Spleen (tissue), 11 donors: ENCODE data around the gene WDR4. TPM values are rescaled to one million over a fixed set of nuclear protein-coding genes. Genes with fewer than 3 reads are reported as not detected.
"Not testable (repeated sequence)": the region's sequence is repeated elsewhere in the genome, so short reads cannot be mapped to it uniquely, and the experiment has no call there.

Source experiments
- DNase-seq: peaks from one replicate; pipeline ENCODE4 v3.0.0-alpha.2; 2020
- H3K27ac ChIP-seq, 8 donors: fragments of 200-600 bp; sonication (generic) in 7 of 8; 1 replicate in 4 of 8; 2 replicates in 4 of 8; pipeline versions ENCODE4 v1.5.0 to v1.8.0; 2016 to 2021; ENCODE audit warnings: inconsistent platforms in 4 of 8, mild to moderate bottlenecking in 4 of 8, moderate library complexity in 1 of 8
- H3K27me3 ChIP-seq, 7 donors: fragments of 200-600 bp; sonication (generic) in 6 of 7; replicated peaks in 1 of 7; 1 replicate in 4 of 7; 2 replicates in 3 of 7; pipeline versions ENCODE4 v1.5.0 to v1.8.0; 2016 to 2021; ENCODE audit warnings: inconsistent platforms in 3 of 7, mild to moderate bottlenecking in 1 of 7
- H3K36me3 ChIP-seq, 6 donors: fragments of 200-600 bp; sonication (generic) in 5 of 6; 1 replicate in 4 of 6; 2 replicates in 2 of 6; pipeline versions ENCODE4 v1.5.0 to v1.8.0; 2016 to 2021; ENCODE audit warnings: inconsistent platforms in 2 of 6
- H3K4me1 ChIP-seq, 6 donors: fragments of 200-600 bp; sonication (generic) in 5 of 6; 1 replicate in 3 of 6; 2 replicates in 3 of 6; pipeline versions ENCODE4 v1.5.0 to v1.8.0; 2016 to 2021; ENCODE audit warnings: inconsistent platforms in 3 of 6
- H3K4me3 ChIP-seq, 8 donors: fragments of 200-600 bp; sonication (generic) in 7 of 8; 1 replicate in 4 of 8; 2 replicates in 4 of 8; pipeline versions ENCODE4 v1.5.0 to v1.8.0; 2016 to 2021; ENCODE audit warnings: inconsistent platforms in 4 of 8, mild to moderate bottlenecking in 4 of 8, moderate library complexity in 2 of 8
- H3K9me3 ChIP-seq, 8 donors: fragments of 200-600 bp; sonication (generic) in 7 of 8; 1 replicate in 4 of 8; 2 replicates in 4 of 8; pipeline versions ENCODE4 v1.5.0 to v1.8.0; 2016 to 2021; ENCODE audit warnings: inconsistent platforms in 4 of 8
- CTCF ChIP-seq, 11 experiments: fragments of 200-600 bp in 7 of 11; fragments of 450-650 bp in 4 of 11; sonication (generic) in 4 of 11; IDR thresholded peaks in 8 of 11; conservative IDR thresholded peaks in 3 of 11; 1 replicate in 7 of 11; 2 replicates in 4 of 11; pipeline versions ENCODE4 v1.4.0 to v1.8.0; 2016 to 2021; ENCODE audit warnings: antibody characterized with exemption in 11 of 11, inconsistent platforms in 4 of 11, mild to moderate bottlenecking in 1 of 11
- POLR2A ChIP-seq, 3 donors: fragments of 450-650 bp; IDR thresholded peaks; one replicate each; pipeline ENCODE4 v1.5.1; 2017; ENCODE audit warnings: antibody characterized with exemption in 3 of 3, mild to moderate bottlenecking in 1 of 3
- POLR2AphosphoS5 ChIP-seq, 3 donors: sonication (generic); formaldehyde crosslinking; IDR thresholded peaks; one replicate each; pipeline ENCODE4 v1.5.1; 2017; ENCODE audit warnings: antibody characterized with exemption in 3 of 3
- WGBS, 5 donors: extraction: QIAGEN DNeasy Blood & Tissue Kit in 3 of 5; methylation state at CpG; one replicate each; pipeline versions ENCODE4 v1.1.5 to v1.1.7; 2013 to 2018; 5-methylcytosine and 5-hydroxymethylcytosine counted together
- intact Hi-C: fragments of 100-400 bp; cut with DNase I; formaldehyde crosslinking; loops from one replicate; pipeline ENCODE4 v1.15.0; 2023; ENCODE audit warnings: low total_unique reads
- polyA plus RNA-seq, 3 donors: library from polyadenylated mRNA; stranded (reverse); fragments of 200-250 nt; gene quantifications; one replicate each; pipeline ENCODE4 v1.2.1, GENCODE V29; 2013
- total RNA-seq, 7 donors: library from RNA; depleted of rRNA in 3 of 7; stranded (reverse); fragments of >200 nt in 3 of 7; fragmentation: NEBNext Ultra II Directional in 4 of 7; extraction: Animal tissue kit (Norgen Biotek cat#: 25700) in 4 of 7; gene quantifications; one replicate each; pipeline versions ENCODE4 v1.1.0 to v1.2.1, GENCODE V29; 2016 to 2021
- donor health status: healthy with polysubstance abuse.
- donor health status: DM: no; HTN: no; CAD: no; lungs with moderate emphysema.
- donor health status: DM: no; HTN: no; CAD: no.
- donor health status: Bipolar disorder and iron deficiency.
- donor health status: healthy.
- donor health status: DM: no; HTN: no; CAD: no.
- donor health status: DM: yes; HTN: yes; CAD: no.

Gene WDR4
- total and polyA plus RNA-seq, 10 donors = 6.1 to 31.3 (median 18.5) TPM

- Histone ChIP-seq H3K27me3 (no peaks in the 10 kb centered on the region), H3K4me1 (peaks cover 0 to 20% (median 9%) of the 10 kb centered on the region in 6 donors), H3K36me3 (peaks cover 2 to 67% (median 47%) of the 10 kb centered on the region in 6 donors), H3K27ac (no peak overlapping the region), H3K4me3 (no peak overlapping the region), H3K9me3 (no peaks in the 10 kb centered on the region)
- peak; percentile 41 for DNase-seq
- 92 to 98% (median 96%) methylated on average over 14 of the region's 14 CpGs for WGBS, 5 donors
- intact Hi-C loops = no loop called here
- TF ChIP-seq POLR2AphosphoS5 (IDR thresholded peaks at IDR 0.05) (peak in 1 of 3 donors; percentile 13), CTCF (IDR thresholded peaks at IDR 0.05 in 8 of 11, conservative IDR thresholded peaks at IDR 0.05 in 3 of 11) (no peak), POLR2A (IDR thresholded peaks at IDR 0.05) (no peak)
Measured at GRCh38 chr21:42840411-42841155, 38.8 kb downstream of the WDR4 start.

GRCh38 chr21:42839271-42840231 is 39.8 kb downstream of the WDR4 start:
- H3K36me3 ChIP-seq = peaks cover 0 to 57% (median 38%) of the 10 kb centered on the region in 6 donors
- H3K27me3 ChIP-seq = no peaks in the 10 kb centered on the region
- intact Hi-C loops = no loop called here
- no peak overlapping the region for H3K27ac ChIP-seq
- H3K9me3 ChIP-seq = no peaks in the 10 kb centered on the region
- TF ChIP-seq POLR2AphosphoS5 (IDR thresholded peaks at IDR 0.05) (peak in 2 of 3 donors; percentile 5 to 31), CTCF (IDR thresholded peaks at IDR 0.05 in 8 of 11, conservative IDR thresholded peaks at IDR 0.05 in 3 of 11) (no peak), POLR2A (IDR thresholded peaks at IDR 0.05) (no peak)
- H3K4me3 ChIP-seq = no peak overlapping the region
- 55 to 67% (median 65%) methylated on average over 16 to 29 of the region's 29 CpGs for WGBS, 5 donors
- peak; percentile 67 for DNase-seq
- peaks cover 0 to 15% (median 3%) of the 10 kb centered on the region in 6 donors for H3K4me1 ChIP-seq

- Histone ChIP-seq H3K4me1 (peaks cover 0 to 20% (median 4%) of the 10 kb centered on the region in 6 donors), H3K36me3 (peaks cover 0 to 44% (median 29%) of the 10 kb centered on the region in 6 donors)
- H3K9me3 ChIP-seq, DNase-seq, intact Hi-C loops, H3K4me3 ChIP-seq, H3K27ac ChIP-seq, H3K27me3 ChIP-seq: not testable (repeated sequence)
- 66 to 83% (median 79%) methylated on average over 8 of the region's 8 CpGs for WGBS, 5 donors
Measured at GRCh38 chr21:42838212-42838690, 41.1 kb downstream of the WDR4 start.

GRCh38 chr21:42837421-42838211 is 41.7 kb downstream of the WDR4 start:
- TF ChIP-seq POLR2AphosphoS5 (IDR thresholded peaks at IDR 0.05) (peak in 1 of 3 donors; percentile 34), POLR2A (IDR thresholded peaks at IDR 0.05) (no peak)
- H3K27me3 ChIP-seq = peaks cover 0 to 9% (median 0%) of the 10 kb centered on the region in 7 donors
- peaks cover 0 to 38% (median 26%) of the 10 kb centered on the region in 6 donors for H3K36me3 ChIP-seq
- intact Hi-C loops = no loop called here
- H3K4me3 ChIP-seq = no peak overlapping the region
- H3K9me3 ChIP-seq = no peaks in the 10 kb centered on the region
- DNase-seq = peak; percentile 72
- WGBS, 5 donors = 73 to 90% (median 77%) methylated on average over 30 to 42 of the region's 42 CpGs
- no peak overlapping the region for H3K27ac ChIP-seq
- peaks cover 0 to 27% (median 10%) of the 10 kb centered on the region in 6 donors for H3K4me1 ChIP-seq
